HepG2 (cell line): ENCODE results near the gene NT5C3B. TPM values are rescaled to one million over a fixed set of nuclear protein-coding genes. Genes with fewer than 3 reads are reported as not detected.
A peak's percentile ranks its signal among the peaks of the same experiment; 100 is the strongest.

Experiments
- AHDC1 ChIP-seq: sonication (generic); formaldehyde crosslinking; IDR thresholded peaks from 2 replicates; pipeline ENCODE4 v1.5.1; 2020; ENCODE audit warnings: mild to moderate bottlenecking, missing genetic modification reagents, borderline replicate concordance
- CSRNP1 ChIP-seq: sonication (generic); formaldehyde crosslinking; IDR thresholded peaks from 2 replicates; pipeline ENCODE4 v1.8.1; 2023; ENCODE audit warnings: mild to moderate bottlenecking, missing genetic modification reagents
- HDAC1 ChIP-seq: sonication (generic); formaldehyde crosslinking; IDR thresholded peaks from 2 replicates; pipeline ENCODE4 v1.5.1; 2020; ENCODE audit warnings: mild to moderate bottlenecking, missing genetic modification reagents
- NKX3-1 ChIP-seq: sonication (generic); formaldehyde crosslinking; IDR thresholded peaks from 2 replicates; pipeline ENCODE4 v1.5.0; 2020; ENCODE audit warnings: missing genetic modification reagents
- ZBTB37 ChIP-seq: sonication (generic); formaldehyde crosslinking; IDR thresholded peaks from 2 replicates; pipeline ENCODE4 v1.4.0; 2020; ENCODE audit warnings: mild to moderate bottlenecking, missing genetic modification reagents
- ZNF292 ChIP-seq: sonication (generic); formaldehyde crosslinking; IDR thresholded peaks from 2 replicates; pipeline ENCODE4 v1.8.1; 2022; ENCODE audit warnings: mild to moderate bottlenecking, low read depth, missing genetic modification reagents, borderline replicate concordance
- ZNF335 ChIP-seq: sonication (generic); formaldehyde crosslinking; IDR thresholded peaks from 2 replicates; pipeline ENCODE4 v1.4.0; 2020; ENCODE audit warnings: missing genetic modification reagents
- ZNF407 ChIP-seq: sonication (generic); formaldehyde crosslinking; IDR thresholded peaks from one replicate; pipeline ENCODE4 v1.5.1; 2020; ENCODE audit warnings: mild to moderate bottlenecking, missing genetic modification reagents; ENCODE audit errors: not compliant biosample characterization
- ZNF614 ChIP-seq: IDR thresholded peaks from 2 replicates; pipeline ENCODE4 v1.6.1; 2018; ENCODE audit warnings: missing biosample characterization, missing genetic modification reagents, inconsistent platforms, borderline replicate concordance
- ZNF629 ChIP-seq: sonication (generic); formaldehyde crosslinking; conservative IDR thresholded peaks from 2 replicates; pipeline ENCODE4 v1.5.0; 2020; ENCODE audit warnings: missing genetic modification reagents
- ZNF746 ChIP-seq: sonication (generic); formaldehyde crosslinking; IDR thresholded peaks from 2 replicates; pipeline ENCODE4 v1.8.0; 2022; ENCODE audit warnings: mild to moderate bottlenecking, missing genetic modification reagents
- polyA plus RNA-seq, 8 experiments: library from polyadenylated mRNA; depleted of rRNA in 3 of 8; stranded (reverse) in 7 of 8; unstranded in 1 of 8; fragments of >200 nt; fragmentation: Illumina TruSeq in 4 of 8; extraction: Trizol in 4 of 8; gene quantifications; 2 replicates each; pipeline versions ENCODE4 v1.2.1 to v1.2.3, GENCODE V29; 2011 to 2016; ENCODE audit warnings: low read depth in 4 of 8, missing spikeins in 1 of 8, mixed read lengths in 1 of 8; ENCODE audit not compliant: insufficient read depth in 1 of 8
- total RNA-seq, 5 experiments: library from RNA; depleted of rRNA; stranded (reverse); fragments of >200 nt; fragmentation: Illumina TruSeq; extraction: Trizol; gene quantifications; 2 replicates each; pipeline ENCODE4 v1.2.3, GENCODE V29; 2016; ENCODE audit warnings: low read depth in 1 of 5

NT5C3B gene
- total and polyA plus RNA-seq, 2 of the 13 experiments (the other 11 are each of a cell fraction or from before 2014, with no cell fraction given) = 104 to 126 TPM

- TF ChIP-seq CSRNP1 (CRISPR knock-in tag) = 0 out of 2 replicates have a peak, but pooled peaks have one; percentile 40
- peak; percentile 80; the same call in 1 of the 2 replicates for TF ChIP-seq HDAC1 (CRISPR knock-in tag)
- TF ChIP-seq ZNF614 (CRISPR knock-in tag) = peak; percentile 79; the same call in 1 of the 2 replicates
- peak; percentile 75; the same call in 1 of the 2 replicates for TF ChIP-seq ZBTB37
- peak; percentile 11 for TF ChIP-seq ZNF407 (CRISPR knock-in tag)
- peak; percentile 90 for TF ChIP-seq AHDC1 (CRISPR knock-in tag)
- TF ChIP-seq NKX3-1 (CRISPR knock-in tag) = peak; percentile 27; the same call in 1 of the 2 replicates
- no peak for TF ChIP-seq ZNF335 (CRISPR knock-in tag)
- TF ChIP-seq ZNF629 (CRISPR knock-in tag) = no peak; the same call in 1 of the 2 replicates
- peak; percentile 51; the same call in 1 of the 2 replicates for TF ChIP-seq ZNF746 (CRISPR knock-in tag)
- no peak for TF ChIP-seq ZNF292 (CRISPR knock-in tag)
Observed at GRCh38 chr17:41777574-41778188, 58.4 kb downstream of the NT5C3B start (continued).
